Endothelial cell (in vitro differentiated cells): Measurements from ENCODE around the gene GPR18. TPM values are rescaled to one million over a fixed set of nuclear protein-coding genes. Genes with fewer than 3 reads are reported as not detected.

Source experiments
- DNase-seq: peaks from one replicate; pipeline ENCODE4 v3.0.0; 2021; ENCODE audit warnings: low spot score
- H3K27ac Mint-ChIP-seq: one replicate; pipeline ENCODE4 v1.8.0; 2021; ENCODE audit warnings: mixed read lengths, inconsistent platforms; ENCODE audit not compliant: unreplicated experiment
- H3K27me3 Mint-ChIP-seq: one replicate; pipeline ENCODE4 v1.8.0; 2021; ENCODE audit warnings: mild to moderate bottlenecking, moderate library complexity, mixed read lengths, inconsistent platforms; ENCODE audit not compliant: unreplicated experiment
- H3K36me3 Mint-ChIP-seq: one replicate; pipeline ENCODE4 v1.8.0; 2021; ENCODE audit warnings: mild to moderate bottlenecking, low read depth, mixed read lengths, inconsistent platforms; ENCODE audit not compliant: unreplicated experiment
- H3K4me1 Mint-ChIP-seq: one replicate; pipeline ENCODE4 v1.8.0; 2021; ENCODE audit warnings: mild to moderate bottlenecking, mixed read lengths, inconsistent platforms; ENCODE audit not compliant: unreplicated experiment
- H3K4me3 Mint-ChIP-seq: one replicate; pipeline ENCODE4 v1.8.0; 2021; ENCODE audit warnings: mild to moderate bottlenecking, mixed read lengths, inconsistent platforms; ENCODE audit not compliant: unreplicated experiment
- H3K9me3 Mint-ChIP-seq: one replicate; pipeline ENCODE4 v1.8.0; 2021; ENCODE audit warnings: mixed read lengths, inconsistent platforms; ENCODE audit not compliant: unreplicated experiment
- CTCF ChIP-seq: fragments of 200-600 bp; sonication (generic); IDR thresholded peaks from one replicate; pipeline ENCODE4 v1.5.0; 2021; ENCODE audit warnings: antibody characterized with exemption; ENCODE audit not compliant: unreplicated experiment
- total RNA-seq: library from RNA; stranded (reverse); fragmentation: NEBNext Ultra II Directional; extraction: Animal tissue kit (Norgen Biotek cat#: 25700); gene quantifications from one replicate; pipeline ENCODE4 v1.2.1, GENCODE V29; 2021; ENCODE audit not compliant: unreplicated experiment

GPR18 gene
- total RNA-seq, 1 donor from 2014 or later: not detected

DNA sequence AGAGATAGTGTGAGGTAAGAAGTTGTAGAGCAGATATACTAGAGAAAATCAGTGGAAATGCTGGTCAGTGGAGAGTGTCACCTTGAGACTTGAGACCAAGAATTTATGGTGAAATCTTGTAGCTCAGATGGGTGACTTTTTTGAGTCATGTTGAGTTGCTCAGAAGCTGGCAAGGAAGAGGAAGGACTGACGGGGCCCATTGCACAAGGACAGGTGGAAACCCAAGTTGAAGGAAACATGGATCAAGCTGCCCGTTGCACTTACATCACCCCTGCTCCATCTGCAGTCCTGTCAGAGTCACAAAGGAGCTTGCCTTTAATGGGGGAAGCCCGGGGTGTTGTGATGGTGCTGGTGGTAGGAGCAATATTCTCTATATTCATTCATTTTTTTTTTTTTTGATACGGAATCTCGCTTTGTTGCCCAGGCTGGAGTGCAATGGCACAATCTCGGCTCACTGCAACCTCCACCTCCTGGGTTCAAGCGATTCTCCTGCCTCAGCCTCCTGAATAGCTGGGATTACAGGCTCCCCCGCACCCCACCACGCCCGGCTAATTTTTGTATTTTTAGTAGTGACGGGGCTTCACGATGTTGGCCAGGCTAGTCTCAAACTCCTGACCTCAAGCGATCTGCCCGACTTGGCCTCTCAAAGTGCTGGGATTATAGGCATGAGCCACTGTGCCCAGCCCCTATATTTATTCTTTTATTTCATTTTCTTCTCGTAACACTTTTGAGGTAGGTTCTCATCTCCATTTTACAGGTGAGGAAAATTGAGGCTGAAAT lies 30.1 kb downstream of the GPR18 start:
- no peak for TF ChIP-seq CTCF
- no peak overlapping the region for H3K27ac Mint-ChIP-seq

DNA sequence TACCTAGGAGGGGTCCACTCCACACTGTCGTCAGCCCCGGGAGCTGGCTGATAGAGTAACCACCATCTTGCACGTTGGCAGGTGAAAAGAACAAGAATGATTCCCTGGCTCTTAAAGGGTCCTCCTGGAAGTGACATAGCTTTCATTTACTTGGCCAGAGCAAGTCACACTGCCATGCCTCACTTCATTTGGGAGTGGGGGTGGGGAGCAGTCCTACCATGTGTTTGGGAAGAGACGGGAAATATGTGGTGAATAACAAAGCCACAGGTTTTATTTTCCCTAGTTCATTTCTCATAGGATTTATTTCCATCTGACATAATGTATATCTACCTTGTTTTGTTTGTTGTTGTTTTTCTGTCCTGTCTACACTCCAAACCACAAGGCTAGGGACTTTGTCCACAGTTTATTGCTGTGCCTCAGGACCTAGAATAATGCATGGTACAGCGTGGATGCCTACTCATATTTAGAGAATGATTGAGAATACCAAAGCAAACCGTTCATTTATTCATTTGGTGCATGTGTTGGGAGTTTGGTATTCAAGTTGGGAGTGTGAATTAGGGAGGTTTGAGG lies 30.8 kb downstream of the GPR18 start:
- Mint-ChIP-seq H3K4me3 (no peak overlapping the region), H3K27ac (no peak overlapping the region), H3K36me3 (peaks cover 3% of the 10 kb centered on the region), H3K9me3 (no peaks in the 10 kb centered on the region), H3K27me3 (peaks cover 2% of the 10 kb centered on the region), H3K4me1 (peaks cover 12% of the 10 kb centered on the region)
- TF ChIP-seq CTCF: no peak
- no peak for DNase-seq

More for the DNA sequence above, 30.1 kb downstream of the GPR18 start:
- DNase-seq: no peak
- Mint-ChIP-seq H3K4me1 (peaks cover 12% of the 10 kb centered on the region), H3K36me3 (peaks cover 3% of the 10 kb centered on the region), H3K9me3 (no peaks in the 10 kb centered on the region), H3K27me3 (peaks cover 2% of the 10 kb centered on the region), H3K4me3 (no peak overlapping the region)

DNA sequence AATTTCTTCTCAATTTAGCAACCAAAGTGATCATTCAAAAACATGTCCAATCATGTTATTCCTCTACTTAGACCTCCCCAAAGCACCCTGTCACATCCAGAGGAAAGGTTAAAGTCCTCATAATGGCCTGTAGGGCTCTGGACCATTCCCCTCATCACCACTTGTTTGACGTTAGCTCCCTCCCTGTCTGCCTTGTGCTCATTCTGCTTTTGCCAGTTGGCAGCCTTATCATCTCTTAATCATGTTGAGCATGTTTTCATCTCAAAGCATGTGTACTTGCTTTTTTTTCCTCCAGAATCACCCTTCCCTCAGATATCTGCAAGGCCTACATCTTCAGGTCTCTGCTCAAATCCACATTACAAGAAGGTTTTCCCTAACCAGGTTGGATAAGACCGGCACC lies 31.7 kb downstream of the GPR18 start:
- Mint-ChIP-seq H3K36me3 (no peaks in the 10 kb centered on the region), H3K4me3 (no peak overlapping the region), H3K27me3 (peaks cover 2% of the 10 kb centered on the region), H3K4me1 (peaks cover 12% of the 10 kb centered on the region), H3K9me3 (no peaks in the 10 kb centered on the region), H3K27ac (no peak overlapping the region)
- no peak for TF ChIP-seq CTCF
- DNase-seq: no peak

GRCh38 chr13:99225078-99225477 lies 33.1 kb downstream of the GPR18 start:
- Mint-ChIP-seq H3K27me3 (peaks cover 2% of the 10 kb centered on the region), H3K9me3 (no peaks in the 10 kb centered on the region), H3K36me3 (no peaks in the 10 kb centered on the region), H3K4me1 (peaks cover 12% of the 10 kb centered on the region), H3K27ac (no peak overlapping the region), H3K4me3 (no peak overlapping the region)
- no peak for TF ChIP-seq CTCF
- no peak for DNase-seq

- no peaks in the 10 kb centered on the region for H3K9me3 Mint-ChIP-seq
- no peak for DNase-seq
- peaks cover 2% of the 10 kb centered on the region for H3K27me3 Mint-ChIP-seq
- TF ChIP-seq CTCF: no peak
- H3K4me3 Mint-ChIP-seq: no peak overlapping the region
- no peaks in the 10 kb centered on the region for H3K36me3 Mint-ChIP-seq
- no peak overlapping the region for H3K27ac Mint-ChIP-seq
- peaks cover 10% of the 10 kb centered on the region for H3K4me1 Mint-ChIP-seq
These were observed 34.2 kb downstream of the GPR18 start for GRCh38 chr13:99224021-99224420.
